Hematopoietic multipotent progenitor cell treated with erythropoietin and hydrocortisone succinate and interleukin-3 and kit ligand, for 4 days (in vitro differentiated cells): ENCODE data around the gene DNAJC3.
"Not testable (repeated sequence)": the region's sequence is repeated elsewhere in the genome, so short reads cannot be mapped to it uniquely, and the experiment has no call there.

ENCODE experiments used
- DNase-seq: peaks from one replicate; pipeline ENCODE4 v3.0.0-alpha.2; 2015

DNAJC3 gene, protein sequence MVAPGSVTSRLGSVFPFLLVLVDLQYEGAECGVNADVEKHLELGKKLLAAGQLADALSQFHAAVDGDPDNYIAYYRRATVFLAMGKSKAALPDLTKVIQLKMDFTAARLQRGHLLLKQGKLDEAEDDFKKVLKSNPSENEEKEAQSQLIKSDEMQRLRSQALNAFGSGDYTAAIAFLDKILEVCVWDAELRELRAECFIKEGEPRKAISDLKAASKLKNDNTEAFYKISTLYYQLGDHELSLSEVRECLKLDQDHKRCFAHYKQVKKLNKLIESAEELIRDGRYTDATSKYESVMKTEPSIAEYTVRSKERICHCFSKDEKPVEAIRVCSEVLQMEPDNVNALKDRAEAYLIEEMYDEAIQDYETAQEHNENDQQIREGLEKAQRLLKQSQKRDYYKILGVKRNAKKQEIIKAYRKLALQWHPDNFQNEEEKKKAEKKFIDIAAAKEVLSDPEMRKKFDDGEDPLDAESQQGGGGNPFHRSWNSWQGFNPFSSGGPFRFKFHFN

DNA sequence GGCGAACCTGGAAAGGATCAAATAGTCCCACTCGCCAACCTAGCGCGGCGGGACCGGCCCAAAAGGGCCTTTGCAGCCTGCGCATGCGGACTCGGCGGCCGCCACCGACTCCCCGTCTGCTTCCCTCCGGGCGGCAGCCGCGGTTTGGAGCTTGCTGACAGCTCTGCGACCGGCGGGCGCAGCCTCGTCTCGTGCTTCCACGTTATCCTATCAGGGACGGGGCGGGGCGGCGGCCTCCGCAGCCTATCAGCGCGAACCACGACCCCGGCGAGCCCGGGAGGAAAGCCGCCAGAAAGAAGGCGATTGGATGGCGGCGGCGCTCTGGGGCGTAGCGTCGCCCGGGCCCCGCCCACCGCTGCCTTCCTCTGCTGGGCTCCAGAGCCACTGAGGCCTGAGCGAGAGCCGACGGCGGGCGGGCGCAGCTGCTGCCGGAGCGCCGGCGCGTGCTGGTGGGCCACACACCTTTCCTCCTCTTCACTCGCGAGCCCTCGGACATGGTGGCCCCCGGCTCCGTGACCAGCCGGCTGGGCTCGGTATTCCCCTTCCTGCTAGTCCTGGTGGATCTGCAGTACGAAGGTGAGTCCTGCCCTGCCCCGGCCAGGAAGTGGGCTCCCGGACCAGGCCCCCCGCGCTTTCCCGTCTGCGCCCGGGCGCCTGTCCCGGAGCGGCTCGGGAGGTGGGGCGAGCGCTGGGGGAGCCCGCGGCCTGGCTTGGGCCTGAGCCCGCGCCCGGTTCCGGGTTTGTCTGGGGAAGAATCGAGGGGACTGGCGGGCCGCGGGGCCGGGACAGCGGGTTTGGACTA lies at the start of gene DNAJC3:
Gene DNAJC3, plus strand, starts transcription at position 378 of the 802 bp plus-strand sequence. Its CDS starts 117 bp downstream, at position 495.
- DNase-seq: peak; percentile 99

DNA sequence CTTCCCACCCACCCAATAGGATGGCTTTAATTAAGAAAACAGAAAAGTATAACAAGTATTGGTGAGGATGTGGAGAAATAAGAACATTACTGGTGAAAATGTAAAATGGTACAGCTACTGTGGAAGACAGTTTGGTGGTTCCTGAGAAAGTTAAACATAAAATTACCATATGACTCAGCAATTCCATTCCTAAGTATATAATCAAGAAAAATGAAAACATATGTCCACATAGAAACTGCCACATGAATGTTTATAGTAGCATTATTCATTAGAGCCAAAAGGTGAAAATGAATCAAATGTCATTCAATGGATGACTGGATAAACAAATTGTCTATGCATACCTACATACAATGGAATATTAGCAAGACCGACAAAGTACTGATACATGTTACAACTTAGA lies 49.3 kb upstream of the DNAJC3 start:
- DNase-seq: no peak

DNA sequence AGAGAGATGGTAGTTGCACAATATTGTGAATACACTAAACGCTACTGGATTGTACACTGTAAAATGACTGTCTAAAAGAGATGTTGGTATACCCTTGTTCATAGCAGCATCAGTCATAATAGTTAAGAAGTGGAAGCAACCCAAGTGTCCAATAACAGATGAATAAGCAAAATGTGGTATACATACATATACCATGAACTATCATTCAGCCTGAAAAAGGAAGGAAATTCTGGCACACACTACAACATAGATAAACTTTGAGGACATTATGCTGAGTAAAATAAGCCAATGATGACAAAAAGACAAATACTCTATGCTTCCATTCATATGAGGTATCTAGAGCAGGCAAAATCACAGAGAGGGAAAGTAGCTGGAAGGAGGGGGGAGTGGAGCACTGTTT lies 48.5 kb upstream of the DNAJC3 start:
- no peak for DNase-seq

DNA sequence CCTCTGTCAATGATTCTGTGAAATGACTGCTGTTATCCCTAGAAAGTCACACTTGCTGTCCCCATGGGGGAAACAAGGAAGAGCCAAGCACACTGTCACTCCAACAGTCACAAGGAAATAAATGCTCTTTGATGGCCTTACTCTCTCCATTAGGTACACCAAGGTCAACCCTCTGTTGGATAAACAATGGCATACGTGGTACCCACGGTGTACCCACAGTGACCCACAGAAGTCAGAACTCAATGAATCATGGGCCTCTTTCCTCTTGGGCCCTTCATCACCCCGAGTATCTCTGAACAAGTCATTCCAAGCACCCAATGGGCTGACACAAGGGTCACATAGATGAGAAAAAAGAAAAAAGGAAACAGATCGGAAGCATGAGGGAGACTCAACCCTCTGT lies 47.9 kb upstream of the DNAJC3 start:
- no peak for DNase-seq

DNA sequence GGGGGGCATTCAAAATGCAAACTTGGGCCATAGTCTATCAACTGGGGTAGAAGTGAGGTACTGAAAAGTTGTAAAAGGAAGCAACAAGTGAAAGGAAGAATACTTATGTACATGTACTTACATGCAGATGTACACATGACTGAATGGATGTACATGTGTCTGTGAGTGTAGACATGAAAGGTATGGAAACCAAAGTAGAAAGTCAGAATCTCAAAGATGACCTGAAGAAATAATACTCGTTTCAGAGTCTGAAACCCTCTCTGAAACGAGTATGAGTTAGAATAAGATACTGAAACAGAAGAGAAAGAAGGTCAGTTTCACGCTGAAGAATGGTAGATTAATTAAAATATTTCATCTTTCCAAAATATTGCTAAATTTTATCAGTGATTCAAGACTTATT lies 46.3 kb upstream of the DNAJC3 start:
- no peak for DNase-seq

DNA sequence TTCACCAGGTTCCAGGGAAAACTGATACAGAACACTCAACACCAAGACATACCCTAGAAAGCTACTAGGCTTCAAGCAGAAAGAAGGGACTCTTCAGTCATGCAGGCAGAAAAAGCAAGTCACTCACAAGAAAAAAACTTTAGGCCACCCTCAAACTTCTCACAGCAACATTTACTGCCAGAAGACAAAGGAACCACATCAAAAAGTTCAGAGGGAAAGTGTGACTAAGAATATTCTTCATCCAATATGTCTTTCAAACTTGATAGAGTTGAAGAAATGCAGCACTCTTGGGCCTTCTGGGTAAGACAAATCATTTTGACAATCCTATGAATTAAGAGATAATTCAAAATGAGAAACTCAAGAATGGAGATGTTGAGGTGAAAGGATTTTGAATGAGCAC lies 40.1 kb upstream of the DNAJC3 start:
- DNase-seq: no peak

DNA sequence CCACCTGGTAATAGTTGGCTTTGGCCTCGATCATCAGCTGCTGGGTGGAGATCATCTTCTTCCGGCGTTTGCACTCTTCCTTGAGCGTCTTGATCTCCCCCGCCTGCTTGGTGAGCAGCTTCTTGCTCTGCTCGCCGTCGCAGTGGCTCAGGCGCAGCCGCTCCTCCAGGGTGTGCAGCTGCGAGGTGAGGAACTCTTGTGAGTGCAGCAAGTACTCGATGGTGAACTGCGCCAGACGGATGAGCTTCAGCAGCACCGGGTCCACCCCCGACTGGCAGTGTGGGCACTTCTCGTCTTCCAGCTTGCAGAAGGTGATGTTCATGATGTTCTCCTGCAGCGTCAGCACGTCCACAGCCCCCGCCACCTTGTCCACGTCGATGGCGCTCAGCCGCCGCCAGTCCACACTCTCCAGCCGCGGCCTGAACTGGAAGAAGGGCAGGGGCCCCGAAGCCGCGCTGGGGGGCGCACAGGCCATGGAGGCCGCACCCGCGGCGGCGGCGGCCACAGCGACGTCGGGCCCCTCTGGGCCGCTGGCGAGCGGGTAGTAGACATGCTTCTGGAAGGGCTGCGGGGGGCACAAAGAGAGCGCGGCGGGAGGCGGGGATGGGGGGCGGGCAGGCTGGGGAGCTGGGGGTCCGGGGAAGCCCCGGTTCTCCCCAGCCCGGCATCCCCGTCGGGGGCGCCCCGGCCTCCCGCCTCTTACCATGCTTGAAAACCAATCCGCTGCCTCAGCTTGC lies 35.5 kb upstream of the DNAJC3 start:
- DNase-seq: no peak

DNA sequence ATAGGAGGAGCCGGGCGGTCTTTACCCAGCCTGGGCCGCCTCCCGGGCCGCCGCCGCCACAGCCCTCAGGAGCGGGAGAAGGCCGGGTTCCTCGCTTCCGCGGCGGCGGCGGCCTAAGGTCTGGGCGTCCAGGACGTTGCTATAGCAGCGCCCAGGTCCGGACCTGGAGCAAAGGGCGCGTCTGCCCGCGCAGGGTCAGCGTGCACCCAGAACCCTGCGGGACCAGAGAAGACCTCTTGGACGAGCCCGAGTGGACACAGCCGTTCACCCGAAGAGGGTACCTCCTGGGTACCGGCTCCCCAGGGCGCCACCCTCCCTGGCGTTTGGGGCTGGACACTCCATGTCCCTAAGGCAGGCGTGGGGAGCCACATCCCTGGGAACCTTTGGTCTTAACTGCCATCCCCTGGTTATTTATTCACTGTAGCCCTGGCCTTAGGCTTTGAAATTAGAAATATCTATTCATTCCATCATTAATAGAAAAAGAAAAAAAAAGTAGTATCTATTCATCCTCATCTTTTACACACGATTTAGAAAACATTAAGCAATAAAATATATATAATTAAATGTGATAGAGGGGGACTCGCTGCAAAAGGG lies 34.8 kb upstream of the DNAJC3 start:
- peak; percentile 53 for DNase-seq

DNA sequence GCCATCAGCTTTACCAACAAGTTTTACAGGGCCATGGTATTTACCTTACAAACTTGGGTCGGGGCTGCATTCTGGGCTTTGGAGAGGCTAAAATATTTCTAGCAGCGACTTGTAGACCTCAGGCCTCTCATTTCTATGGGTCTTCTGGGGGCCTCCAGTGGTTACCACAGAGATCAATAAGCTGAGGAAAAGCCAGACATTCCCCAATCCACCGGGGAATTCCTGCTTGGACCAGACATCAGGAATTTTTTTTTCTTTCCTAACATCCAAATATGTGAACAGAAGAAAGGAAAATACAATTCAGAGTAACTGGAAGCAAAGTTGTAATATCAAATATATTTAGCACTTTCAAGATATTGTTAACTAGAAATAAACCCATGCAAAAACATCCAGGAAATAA lies 33.9 kb upstream of the DNAJC3 start:
- no peak for DNase-seq

DNA sequence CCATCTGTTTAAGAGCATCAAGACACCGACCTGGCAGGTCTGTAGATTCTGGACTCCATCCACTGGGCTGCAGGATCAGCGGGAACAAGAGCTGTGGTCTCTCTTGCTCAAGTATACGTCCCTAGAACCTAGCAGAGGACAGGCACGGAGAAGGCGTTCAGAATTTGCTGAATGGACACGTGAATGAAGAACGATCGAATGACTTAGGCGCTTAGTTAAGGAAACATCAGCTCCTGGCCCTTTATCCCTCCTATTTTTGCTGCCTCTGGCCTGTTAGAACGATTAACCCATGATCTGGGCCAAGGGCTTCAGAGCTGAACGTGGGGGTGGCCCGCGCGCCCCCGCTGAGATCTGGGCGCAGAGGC lies 33.4 kb upstream of the DNAJC3 start:
- DNase-seq: no peak

DNA sequence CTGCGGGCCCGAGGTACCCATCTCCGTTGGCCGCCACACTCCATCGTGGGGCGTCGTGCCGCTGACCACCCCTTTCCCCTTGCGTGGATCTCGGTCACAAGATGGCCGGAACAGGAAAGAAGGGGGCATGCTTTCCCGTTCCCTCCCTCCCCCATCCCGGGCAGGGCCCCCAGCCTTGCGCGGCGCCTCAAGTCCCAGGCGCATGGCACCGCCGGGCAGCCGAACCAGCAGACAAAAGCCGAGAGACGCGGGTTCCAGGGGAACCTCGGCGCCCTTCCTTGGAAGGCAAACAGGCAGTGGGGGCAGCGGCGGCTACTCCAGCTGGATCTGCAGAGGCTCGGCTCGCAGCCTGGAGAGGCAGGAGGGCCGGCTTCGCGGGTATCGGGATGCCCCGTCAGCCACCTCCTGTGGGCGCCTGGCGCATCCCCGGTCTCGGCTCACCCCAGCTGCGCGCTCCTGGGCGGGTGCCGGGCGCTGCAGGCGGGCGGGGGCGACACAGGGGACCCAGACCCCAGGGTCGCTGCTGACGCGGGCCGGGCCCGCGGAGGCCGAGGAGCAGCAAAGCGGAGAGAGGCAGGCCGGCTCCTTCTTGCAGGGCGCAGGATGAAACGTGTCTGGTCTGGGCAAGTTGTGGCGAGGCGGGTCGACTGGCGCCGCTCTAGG lies 32.9 kb upstream of the DNAJC3 start:
- DNase-seq: peak; percentile 21

DNA sequence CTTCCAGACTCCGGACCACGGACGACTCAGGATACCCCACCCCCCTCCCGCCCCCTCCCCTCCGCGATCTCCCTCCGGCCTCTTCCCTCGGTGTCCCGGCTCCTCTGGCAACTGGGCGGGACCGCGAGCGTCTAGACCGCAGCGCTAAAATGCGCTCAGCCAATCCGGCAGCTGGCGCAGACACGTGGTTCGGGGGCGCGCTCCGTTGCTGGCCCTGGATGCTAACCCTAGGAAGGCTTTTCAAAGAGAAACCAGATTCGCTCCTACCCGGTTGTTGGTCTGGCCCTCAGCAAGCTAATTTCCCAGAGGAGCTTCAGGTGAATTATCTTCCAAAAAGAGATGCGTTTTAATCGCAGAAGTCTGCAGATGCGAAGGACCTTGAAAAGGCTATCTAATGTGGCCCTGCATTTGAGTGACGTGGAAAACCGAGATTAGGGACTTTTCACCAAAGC lies 32.3 kb upstream of the DNAJC3 start, which contains the start of gene DZIP1:
Gene DZIP1, minus strand, starts transcription at position 106 of the 452 bp plus-strand sequence. CDS start 2,677 bp downstream, outside the sequence.
- DNase-seq: peak; percentile 67

DNA sequence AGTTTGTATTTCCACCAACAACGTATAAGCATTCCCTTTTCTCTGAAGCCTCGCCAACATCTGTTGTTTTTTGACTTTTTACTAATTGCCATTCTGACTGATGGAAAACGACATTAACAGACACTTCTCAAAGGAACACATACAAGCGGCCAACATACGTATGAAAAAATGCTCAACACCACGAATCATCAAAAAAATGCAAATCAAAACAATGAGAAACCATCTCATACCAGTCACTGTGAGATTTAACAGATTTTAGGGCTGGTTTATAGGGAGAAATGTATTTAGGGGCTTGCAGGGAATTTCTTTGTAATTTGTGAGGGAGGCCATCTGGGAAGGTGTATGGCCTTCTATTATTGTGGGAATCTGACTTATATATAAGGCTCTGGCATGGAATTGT lies 29.6 kb upstream of the DNAJC3 start:
- no peak for DNase-seq

DNA sequence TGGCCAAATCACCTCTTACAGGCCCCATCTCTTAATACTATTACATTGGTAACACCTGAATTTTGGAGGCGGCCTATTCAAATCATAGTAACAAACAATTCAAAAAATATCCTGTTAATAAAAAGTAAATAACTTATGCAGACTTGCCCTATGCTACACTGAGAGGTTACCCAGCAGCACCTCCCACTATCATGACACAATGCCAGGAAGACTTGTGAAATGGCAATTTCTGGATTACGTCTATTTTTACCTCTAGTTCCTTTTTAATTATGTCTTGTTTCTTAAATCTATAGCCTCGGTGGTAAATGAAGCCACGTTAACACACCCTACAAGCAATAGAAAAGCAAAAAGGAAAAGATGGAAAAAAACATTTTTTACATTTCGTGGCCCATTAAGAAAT lies 26.2 kb upstream of the DNAJC3 start:
- peak; percentile 14 for DNase-seq

DNA sequence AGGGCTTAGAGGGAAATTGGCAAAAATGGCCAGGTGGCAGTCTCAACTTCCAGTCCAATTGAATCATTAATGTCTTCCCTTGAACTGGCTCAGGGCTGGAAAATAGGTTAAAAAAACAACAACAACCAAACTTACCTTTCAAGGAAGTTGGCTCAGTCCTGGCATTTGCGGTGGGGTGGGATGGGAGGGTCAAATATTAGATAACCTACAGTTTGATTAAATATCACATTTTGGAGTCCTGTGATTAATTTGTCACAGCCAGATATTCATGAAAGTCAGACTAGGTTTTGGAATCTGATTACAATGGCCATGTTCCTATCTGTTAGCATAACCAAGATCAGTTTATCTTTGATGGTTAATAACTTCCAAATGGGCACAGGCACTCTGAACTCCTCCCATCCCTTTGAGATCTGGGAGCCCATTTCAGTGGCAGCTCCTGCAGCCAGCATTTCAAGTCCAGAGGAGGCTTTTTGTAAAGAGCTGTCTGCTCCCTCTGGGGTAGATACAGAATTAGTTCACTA lies 24.6 kb upstream of the DNAJC3 start:
- no peak for DNase-seq

DNA sequence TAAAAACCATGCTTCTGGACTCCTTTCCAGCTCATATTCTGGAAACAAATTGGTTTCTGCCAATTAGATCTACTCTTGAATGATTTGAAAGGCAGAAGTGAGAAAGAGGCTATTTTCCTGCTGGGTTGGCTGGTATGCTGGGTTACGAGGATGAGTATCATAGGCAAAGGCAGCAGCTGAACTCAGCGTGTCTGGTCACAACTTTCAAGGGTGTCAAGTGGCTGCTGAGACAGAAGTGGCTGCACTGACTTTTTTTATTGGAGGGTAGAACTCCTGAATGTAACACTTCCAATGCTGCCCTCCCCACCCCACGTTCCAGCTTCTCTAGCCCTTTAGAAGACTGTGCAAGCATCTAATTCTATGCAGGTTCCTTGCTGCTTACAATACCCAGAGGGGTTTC lies 24.1 kb upstream of the DNAJC3 start:
- DNase-seq: no peak

DNA sequence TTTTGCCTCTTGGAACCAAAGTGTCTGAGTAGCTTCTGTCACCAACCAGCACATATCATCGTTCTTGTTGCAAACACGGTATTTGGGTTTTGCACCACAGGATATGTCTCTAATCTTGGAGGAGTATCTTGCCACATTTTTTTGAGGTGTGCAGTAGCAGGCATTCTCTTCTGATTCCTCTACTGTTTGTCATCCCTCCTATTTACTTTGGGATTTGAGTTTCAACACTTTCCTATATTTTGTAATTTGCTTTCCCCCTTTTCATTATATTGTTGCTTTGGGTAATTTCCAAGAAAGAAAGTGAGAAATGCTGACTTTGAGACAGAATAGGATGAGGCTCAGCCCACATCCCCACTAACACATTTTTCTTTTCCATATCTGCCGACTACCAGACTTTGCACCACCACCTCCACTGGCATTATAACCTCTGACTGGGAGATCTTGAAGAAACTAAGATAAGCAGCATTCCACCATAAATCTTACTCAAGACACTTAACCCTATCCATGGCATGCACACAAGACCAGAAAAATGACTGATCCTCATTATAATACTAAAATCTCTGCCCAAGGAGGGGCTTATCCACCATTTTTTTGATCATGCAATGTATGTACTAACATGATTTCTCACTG lies 20.4 kb upstream of the DNAJC3 start:
- peak; percentile 42 for DNase-seq

DNA sequence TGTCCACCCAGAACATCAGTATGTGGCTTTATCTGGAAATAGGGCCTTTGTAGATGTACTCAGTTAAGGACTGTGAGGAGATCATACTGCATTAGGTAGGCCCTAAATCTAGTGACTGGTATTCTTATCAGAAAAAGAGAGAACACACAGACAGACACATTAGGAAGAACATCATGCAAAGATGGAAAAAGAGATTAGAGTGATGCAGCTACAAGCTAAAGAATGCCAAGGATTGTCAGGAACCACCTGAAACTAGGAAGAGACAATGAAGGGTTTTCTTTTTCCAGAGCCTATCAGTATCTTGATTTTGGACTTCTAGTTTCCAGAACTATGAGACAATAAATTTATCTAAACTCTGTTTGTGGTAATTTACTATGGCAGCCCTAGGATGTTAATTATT lies 17.4 kb upstream of the DNAJC3 start:
- DNase-seq: no peak

DNA sequence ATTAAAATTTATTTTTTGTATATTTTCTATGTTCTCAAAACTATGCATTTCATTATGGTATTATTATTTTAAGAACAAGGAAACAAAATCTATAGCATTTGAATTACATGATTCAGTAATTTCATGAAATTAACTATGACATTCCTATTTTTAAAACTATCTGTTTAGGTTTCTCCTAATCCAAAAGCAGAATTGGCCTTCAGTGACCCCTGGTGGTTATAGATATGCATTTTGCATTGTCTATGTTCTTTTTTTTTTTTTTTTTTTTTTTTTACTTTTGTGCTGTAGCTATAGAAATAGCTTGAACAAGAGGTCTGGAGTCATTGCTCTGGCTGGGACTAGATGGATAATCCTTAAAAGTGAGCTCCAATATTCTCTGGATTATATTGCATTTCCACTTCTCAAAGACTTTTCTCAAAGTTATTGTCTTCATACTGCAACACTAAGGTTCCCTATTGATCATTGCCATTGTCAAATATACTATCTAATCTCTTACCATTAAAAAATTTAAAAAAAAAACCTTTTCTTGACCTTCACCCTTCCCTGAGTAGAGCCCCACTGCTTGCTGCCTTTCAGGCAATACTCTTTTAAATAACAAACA lies 15.9 kb upstream of the DNAJC3 start:
- peak; percentile 84 for DNase-seq

DNA sequence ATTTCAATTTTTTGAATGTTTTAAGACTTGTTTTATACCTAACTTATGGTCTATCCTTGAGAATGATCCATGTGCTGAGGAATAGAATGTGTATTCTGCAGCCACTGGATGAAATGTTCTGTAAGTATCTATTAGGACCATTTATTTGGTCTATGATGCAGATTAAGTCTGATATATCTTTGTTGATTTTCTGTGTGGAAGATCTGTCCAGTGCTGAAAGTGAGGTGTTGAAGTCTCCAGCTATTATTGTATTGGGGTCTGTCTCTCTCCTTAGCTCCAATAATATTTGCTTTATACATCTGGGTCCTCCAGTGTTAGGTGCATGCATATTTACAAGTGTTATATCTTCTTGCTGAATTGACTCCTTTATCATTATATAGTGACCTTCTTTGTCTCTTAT lies 9.7 kb upstream of the DNAJC3 start:
- not testable (repeated sequence) for DNase-seq

DNA sequence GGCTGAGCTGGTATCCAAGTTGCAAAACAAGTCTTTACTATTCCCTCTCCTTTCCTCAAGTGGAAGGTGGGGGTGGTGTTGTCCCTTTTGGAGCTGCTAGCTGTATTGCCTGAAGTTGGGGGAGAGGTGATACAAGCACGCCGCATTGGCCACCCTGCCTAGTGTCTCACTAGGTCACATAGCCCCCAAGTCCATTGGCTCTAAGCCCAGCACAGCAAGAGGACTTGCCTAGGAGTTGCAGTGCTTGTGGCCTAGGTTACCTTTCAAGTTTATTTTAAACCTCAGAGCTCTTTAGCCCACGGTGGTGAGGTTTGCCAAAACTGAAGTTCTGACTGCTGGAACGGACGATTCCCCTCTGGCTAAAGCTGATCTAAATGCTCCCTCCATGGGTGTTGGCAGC lies 5.3 kb upstream of the DNAJC3 start:
- no peak for DNase-seq
